HG02763 (cell line): ENCODE results near the gene SPATA45.
"Not testable (repeated sequence)": the region's sequence is repeated elsewhere in the genome, so short reads cannot be mapped to it uniquely, and the experiment has no call there.

Experiments
- ATAC-seq: cut with Tn5 transposase; IDR thresholded peaks from one replicate; pipeline ENCODE4 v1.9.1; 2021; ENCODE audit warnings: mild to moderate bottlenecking, moderate library complexity; ENCODE audit not compliant: unreplicated experiment

SPATA45 gene

GRCh38 chr1:212847549-212847948 is at the start of gene SPATA45:
SPATA45 (minus strand) TSS chr1:212847649; CDS start chr1:212836149, 11,500 bp downstream.
- no peak for ATAC-seq

- no peak for ATAC-seq
These were observed 44.7 kb upstream of the SPATA45 start for GRCh38 chr1:212892108-212892507.

GRCh38 chr1:212884592-212884991 is 37.1 kb upstream of the SPATA45 start:
- no peak for ATAC-seq

- no peak for ATAC-seq
These were observed 32.7 kb upstream of the SPATA45 start for GRCh38 chr1:212879947-212880690.

- no peak for ATAC-seq
These were observed 31.0 kb upstream of the SPATA45 start for GRCh38 chr1:212878418-212878817.

GRCh38 chr1:212873518-212873917 is 26.1 kb upstream of the SPATA45 start:
- ATAC-seq, result no peak

GRCh38 chr1:212871976-212872375 is 24.5 kb upstream of the SPATA45 start:
- no peak for ATAC-seq

GRCh38 chr1:212867192-212867591 is 19.7 kb upstream of the SPATA45 start:
- ATAC-seq, result no peak

GRCh38 chr1:212864201-212864600 is 16.8 kb upstream of the SPATA45 start:
- no peak for ATAC-seq

GRCh38 chr1:212863345-212863744 is 15.9 kb upstream of the SPATA45 start:
- ATAC-seq, result not testable (repeated sequence)

- ATAC-seq, result no peak
These were observed 14.8 kb upstream of the SPATA45 start for GRCh38 chr1:212862111-212862690.

- ATAC-seq, result no peak
These were observed 13.5 kb upstream of the SPATA45 start for GRCh38 chr1:212860713-212861581.

GRCh38 chr1:212858461-212859265 is 11.2 kb upstream of the SPATA45 start:
- ATAC-seq, result peak; percentile 9

- peak; percentile 95 for ATAC-seq
These were observed 10.6 kb upstream of the SPATA45 start, which contains the start of gene FLVCR1 for GRCh38 chr1:212857992-212858460. FLVCR1 (plus strand) TSS chr1:212858275; CDS start chr1:212858453, 178 bp downstream.

GRCh38 chr1:212856755-212857154 is 9.3 kb upstream of the SPATA45 start:
- no peak for ATAC-seq

GRCh38 chr1:212853658-212854057 is 6.2 kb upstream of the SPATA45 start:
- ATAC-seq, result no peak

- ATAC-seq, result no peak
These were observed 4.7 kb upstream of the SPATA45 start for GRCh38 chr1:212852105-212852688.

- not testable (repeated sequence) for ATAC-seq
These were observed 2.9 kb downstream of the SPATA45 start for GRCh38 chr1:212844521-212844920.

- ATAC-seq, result no peak
These were observed 9.3 kb downstream of the SPATA45 start for GRCh38 chr1:212838145-212838544.
